Spleen (tissue), 7 donors: ENCODE measurements around the gene PTPRN2.

Experiments
- POLR2AphosphoS5 ChIP-seq, 3 donors: sonication (generic); formaldehyde crosslinking; IDR thresholded peaks; one replicate each; pipeline ENCODE4 v1.5.1; 2017; ENCODE audit warnings: antibody characterized with exemption in 3 of 3
- TF ChIP-seq, protein P1 (sequence below), 11 experiments: fragments of 200-600 bp in 7 of 11; fragments of 450-650 bp in 4 of 11; sonication (generic) in 4 of 11; IDR thresholded peaks in 8 of 11; conservative IDR thresholded peaks in 3 of 11; 1 replicate in 7 of 11; 2 replicates in 4 of 11; pipeline versions ENCODE4 v1.4.0 to v1.8.0; 2016 to 2021; ENCODE audit warnings: antibody characterized with exemption in 11 of 11, inconsistent platforms in 4 of 11, mild to moderate bottlenecking in 1 of 11
- donor health status: DM: no; HTN: no; CAD: no; lungs with moderate emphysema.
- donor health status: DM: no; HTN: no; CAD: no.
- donor health status: DM: no; HTN: no; CAD: no.

DNA sequence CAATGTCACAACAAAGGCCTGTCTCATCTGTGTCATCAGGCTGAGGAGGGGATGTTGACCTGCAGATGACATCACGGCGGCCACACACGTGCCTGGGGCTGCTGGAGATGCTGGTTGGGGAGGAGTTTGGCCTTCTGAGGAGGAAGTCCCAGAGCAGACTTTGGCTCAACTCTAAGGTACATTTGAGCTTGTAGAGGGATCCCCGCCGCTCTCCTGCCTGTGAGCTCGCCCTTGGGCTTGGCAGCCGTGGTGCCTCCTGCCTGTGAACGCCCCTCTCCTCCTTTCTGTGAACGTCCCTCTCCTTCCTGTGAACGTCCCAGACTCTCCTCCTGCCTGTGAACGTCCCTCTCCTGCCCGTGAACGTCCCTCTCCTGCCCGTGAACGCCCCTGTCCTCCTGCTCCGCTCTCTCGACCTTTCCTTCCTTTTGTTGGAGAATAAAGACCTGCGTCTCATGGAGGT is 1074.4 kb downstream of the PTPRN2 start:
- TF ChIP-seq, protein P1, sequence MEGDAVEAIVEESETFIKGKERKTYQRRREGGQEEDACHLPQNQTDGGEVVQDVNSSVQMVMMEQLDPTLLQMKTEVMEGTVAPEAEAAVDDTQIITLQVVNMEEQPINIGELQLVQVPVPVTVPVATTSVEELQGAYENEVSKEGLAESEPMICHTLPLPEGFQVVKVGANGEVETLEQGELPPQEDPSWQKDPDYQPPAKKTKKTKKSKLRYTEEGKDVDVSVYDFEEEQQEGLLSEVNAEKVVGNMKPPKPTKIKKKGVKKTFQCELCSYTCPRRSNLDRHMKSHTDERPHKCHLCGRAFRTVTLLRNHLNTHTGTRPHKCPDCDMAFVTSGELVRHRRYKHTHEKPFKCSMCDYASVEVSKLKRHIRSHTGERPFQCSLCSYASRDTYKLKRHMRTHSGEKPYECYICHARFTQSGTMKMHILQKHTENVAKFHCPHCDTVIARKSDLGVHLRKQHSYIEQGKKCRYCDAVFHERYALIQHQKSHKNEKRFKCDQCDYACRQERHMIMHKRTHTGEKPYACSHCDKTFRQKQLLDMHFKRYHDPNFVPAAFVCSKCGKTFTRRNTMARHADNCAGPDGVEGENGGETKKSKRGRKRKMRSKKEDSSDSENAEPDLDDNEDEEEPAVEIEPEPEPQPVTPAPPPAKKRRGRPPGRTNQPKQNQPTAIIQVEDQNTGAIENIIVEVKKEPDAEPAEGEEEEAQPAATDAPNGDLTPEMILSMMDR (IDR thresholded peaks at IDR 0.05 in 8 of 11, conservative IDR thresholded peaks at IDR 0.05 in 3 of 11) = no peak
- TF ChIP-seq POLR2AphosphoS5 (IDR thresholded peaks at IDR 0.05) = no peak
